ENCODE measurements around the gene PDCD2L. TPM values are rescaled to one million over a fixed set of nuclear protein-coding genes. Genes with fewer than 3 reads are reported as not detected.
"Not testable (repeated sequence)": the region's sequence is repeated elsewhere in the genome, so short reads cannot be mapped to it uniquely, and the experiment has no call there.

PDCD2L gene
- total and polyA plus RNA-seq, 8 donors = 4.2 to 11.2 (median 6.6) TPM

DNA sequence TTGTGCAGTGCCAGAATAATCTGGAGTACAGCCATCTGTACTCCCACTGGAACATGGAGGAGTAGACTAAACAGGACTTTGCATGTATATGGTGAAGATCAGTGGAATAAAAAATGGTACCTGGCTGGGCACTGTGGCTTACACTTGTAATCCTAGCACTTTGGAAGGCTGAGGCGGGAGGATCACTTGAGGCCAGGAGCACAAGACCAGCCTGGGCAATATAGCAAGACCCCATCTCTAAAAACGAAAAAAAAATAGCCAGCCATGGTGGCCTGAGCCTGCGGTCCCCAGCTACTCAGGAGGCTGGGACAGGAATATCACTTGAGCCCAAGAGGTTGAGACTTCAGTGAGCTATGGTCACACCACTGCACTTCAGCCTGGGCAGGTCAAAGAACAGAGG, 44.0 kb downstream of the PDCD2L start:
- DNase-seq (no peak), ATAC-seq (no peak), FAIRE-seq (no peak)
- intact Hi-C loops (cut with DNase I) = no loop called here
- Histone ChIP-seq H3K4me1 (no peaks in the 10 kb centered on the region), H3K36me3 (peaks cover 7 to 79% (median 11%) of the 10 kb centered on the region in 3 donors), H3K27ac (no peak overlapping the region), H3K27me3 (no peaks in the 10 kb centered on the region), H3K4me3 (no peak overlapping the region), H3K9me3 (no peaks in the 10 kb centered on the region)
- TF ChIP-seq, protein P1, sequence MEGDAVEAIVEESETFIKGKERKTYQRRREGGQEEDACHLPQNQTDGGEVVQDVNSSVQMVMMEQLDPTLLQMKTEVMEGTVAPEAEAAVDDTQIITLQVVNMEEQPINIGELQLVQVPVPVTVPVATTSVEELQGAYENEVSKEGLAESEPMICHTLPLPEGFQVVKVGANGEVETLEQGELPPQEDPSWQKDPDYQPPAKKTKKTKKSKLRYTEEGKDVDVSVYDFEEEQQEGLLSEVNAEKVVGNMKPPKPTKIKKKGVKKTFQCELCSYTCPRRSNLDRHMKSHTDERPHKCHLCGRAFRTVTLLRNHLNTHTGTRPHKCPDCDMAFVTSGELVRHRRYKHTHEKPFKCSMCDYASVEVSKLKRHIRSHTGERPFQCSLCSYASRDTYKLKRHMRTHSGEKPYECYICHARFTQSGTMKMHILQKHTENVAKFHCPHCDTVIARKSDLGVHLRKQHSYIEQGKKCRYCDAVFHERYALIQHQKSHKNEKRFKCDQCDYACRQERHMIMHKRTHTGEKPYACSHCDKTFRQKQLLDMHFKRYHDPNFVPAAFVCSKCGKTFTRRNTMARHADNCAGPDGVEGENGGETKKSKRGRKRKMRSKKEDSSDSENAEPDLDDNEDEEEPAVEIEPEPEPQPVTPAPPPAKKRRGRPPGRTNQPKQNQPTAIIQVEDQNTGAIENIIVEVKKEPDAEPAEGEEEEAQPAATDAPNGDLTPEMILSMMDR (IDR thresholded peaks at IDR 0.05) = no peak
- 92 to 94% methylated on average over 3 of the region's 3 CpGs for WGBS, 2 donors

DNA sequence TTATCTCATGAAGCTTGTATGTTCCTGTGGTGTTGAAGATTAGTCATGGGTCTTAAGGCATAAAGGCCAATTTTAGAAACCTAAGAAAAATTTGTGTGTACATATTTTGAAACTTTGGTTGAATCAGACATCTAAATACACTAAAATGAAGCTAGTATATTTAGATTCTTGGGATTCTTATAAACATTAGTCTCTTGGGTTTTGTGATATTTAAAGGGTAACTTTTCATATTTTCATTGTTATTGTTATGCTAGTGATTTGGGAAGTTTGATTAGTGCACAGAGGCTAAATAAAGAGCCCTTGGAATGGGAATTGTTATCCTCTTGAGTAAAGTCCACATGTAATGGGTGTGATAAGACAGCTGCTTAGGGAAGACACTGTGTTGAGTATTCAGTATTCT, 48.5 kb downstream of the PDCD2L start:
- ATAC-seq (no peak), DNase-seq (no peak), FAIRE-seq (no peak)
- Histone ChIP-seq H3K4me1 (no peaks in the 10 kb centered on the region), H3K4me3 (no peak overlapping the region), H3K36me3 (peaks cover 0 to 60% (median 16%) of the 10 kb centered on the region in 3 donors), H3K27ac (no peak overlapping the region), H3K27me3 (no peaks in the 10 kb centered on the region), H3K9me3 (no peaks in the 10 kb centered on the region)
- TF ChIP-seq, protein P1 (IDR thresholded peaks at IDR 0.05) = no peak
- intact Hi-C loops (cut with DNase I) = no loop called here

DNA sequence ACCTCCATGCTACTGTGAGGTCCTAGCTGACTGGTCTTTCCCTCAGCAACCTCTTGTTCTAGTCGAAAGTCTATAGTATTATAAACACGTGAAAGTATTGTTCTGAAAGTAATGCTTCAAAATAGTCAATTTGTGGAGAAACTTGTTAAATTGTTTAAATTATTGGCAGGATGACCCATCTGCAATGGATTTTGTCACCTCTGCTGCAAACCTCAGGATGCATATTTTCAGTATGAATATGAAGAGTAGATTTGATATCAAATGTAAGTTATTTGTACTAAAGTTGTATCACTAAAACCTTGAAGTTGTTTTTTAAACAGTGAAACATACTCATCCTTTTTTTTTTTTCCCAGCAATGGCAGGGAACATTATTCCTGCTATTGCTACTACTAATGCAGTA, 49.9 kb downstream of the PDCD2L start:
- H3K9me3 ChIP-seq = no peaks in the 10 kb centered on the region
- DNase-seq (no peak), FAIRE-seq (no peak), ATAC-seq (no peak)
- H3K36me3 ChIP-seq = peaks cover 0 to 53% (median 16%) of the 10 kb centered on the region in 3 donors
- TF ChIP-seq, protein P1 (IDR thresholded peaks at IDR 0.05) = no peak
- no peaks in the 10 kb centered on the region for H3K27me3 ChIP-seq
- H3K27ac ChIP-seq = no peak overlapping the region
- 81 to 83% methylated on average over 2 of the region's 2 CpGs for WGBS, 2 donors
- no peak overlapping the region for H3K4me3 ChIP-seq
- peaks cover 0 to 1% (median 0%) of the 10 kb centered on the region in 3 donors for H3K4me1 ChIP-seq
- intact Hi-C loops (cut with DNase I) = no loop called here

DNA sequence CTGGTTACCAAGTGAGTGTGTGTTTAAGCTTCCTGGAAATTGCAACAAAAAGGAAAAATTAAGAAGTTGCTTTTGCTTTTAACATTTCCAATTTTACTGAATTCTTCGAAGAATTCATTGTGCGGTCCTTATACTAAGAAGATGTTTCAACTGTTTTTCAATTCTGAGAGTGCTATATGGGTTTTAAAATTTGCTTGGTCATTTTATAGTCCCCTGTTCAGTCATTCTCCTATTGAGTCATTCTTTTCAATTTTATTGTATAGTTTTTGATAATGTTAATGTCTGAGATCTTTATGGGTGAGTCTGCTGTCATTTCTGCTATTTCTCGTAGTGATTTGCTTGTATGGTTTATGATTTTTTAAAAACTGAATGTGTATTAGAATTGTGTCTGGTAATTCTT, 50.5 kb downstream of the PDCD2L start:
- no peak for FAIRE-seq
- TF ChIP-seq, protein P1 (IDR thresholded peaks at IDR 0.05) = no peak

DNA sequence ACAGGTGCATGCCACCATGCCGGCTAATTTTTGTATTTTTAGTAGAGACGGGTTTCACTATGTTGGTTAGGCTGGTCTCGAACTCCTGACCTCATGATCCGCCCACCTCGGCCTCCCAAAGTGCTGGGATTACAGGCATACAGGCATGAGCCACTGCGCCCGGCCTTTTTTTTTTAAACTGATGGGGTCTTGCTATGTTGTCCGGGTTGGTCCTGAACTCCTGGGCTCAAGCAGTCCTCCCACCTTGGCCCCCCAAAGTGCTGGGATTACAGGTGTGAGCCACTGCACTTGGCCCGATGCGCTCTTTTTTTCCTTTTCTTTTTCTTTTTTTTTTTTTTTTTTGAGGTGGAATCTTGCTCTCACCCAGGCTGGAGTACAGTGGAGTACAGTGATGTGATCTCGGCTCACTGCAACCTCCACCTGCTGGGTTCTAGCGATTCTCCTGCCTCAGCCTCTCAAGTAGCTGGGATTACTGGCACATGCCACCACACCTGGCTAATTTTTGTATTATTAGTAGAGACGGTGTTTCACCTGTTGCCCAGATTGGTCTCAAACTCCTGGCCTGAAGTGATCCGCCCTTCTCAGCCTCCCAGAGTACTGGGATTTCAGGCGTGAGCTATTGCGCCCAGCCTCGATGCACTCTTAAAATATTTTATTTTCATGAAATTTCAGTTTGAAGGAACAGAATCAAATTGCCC, 51.7 kb downstream of the PDCD2L start:
- H3K4me1 ChIP-seq; H3K27me3 ChIP-seq; H3K4me3 ChIP-seq; H3K9me3 ChIP-seq; FAIRE-seq; ATAC-seq; H3K27ac ChIP-seq; intact Hi-C loops (cut with DNase I); DNase-seq: not testable (repeated sequence)
- WGBS, 2 donors = 91% methylated on average over 17 of the region's 17 CpGs
- H3K36me3 ChIP-seq = peaks cover 7 to 50% (median 15%) of the 10 kb centered on the region in 3 donors

More for the DNA sequence above, 50.5 kb downstream of the PDCD2L start:
- WGBS, 2 donors = 97 to 98% methylated on average over 3 of the region's 3 CpGs
- H3K27ac ChIP-seq = no peak overlapping the region
- no peak for DNase-seq
- peaks cover 0 to 54% (median 16%) of the 10 kb centered on the region in 3 donors for H3K36me3 ChIP-seq
- intact Hi-C loops (cut with DNase I) = no loop called here
- H3K9me3 ChIP-seq = no peaks in the 10 kb centered on the region
- H3K4me3 ChIP-seq = no peak overlapping the region
- no peaks in the 10 kb centered on the region for H3K27me3 ChIP-seq
- no peak for ATAC-seq
- peaks cover 0 to 7% (median 0%) of the 10 kb centered on the region in 3 donors for H3K4me1 ChIP-seq
